Measurements from ENCODE around the gene IRF9. TPM values are rescaled to one million over a fixed set of nuclear protein-coding genes. Genes with fewer than 3 reads are reported as not detected.

IRF9 gene
- total RNA-seq, 1 experiment from 2014 or later, result 8.1 TPM

DNA sequence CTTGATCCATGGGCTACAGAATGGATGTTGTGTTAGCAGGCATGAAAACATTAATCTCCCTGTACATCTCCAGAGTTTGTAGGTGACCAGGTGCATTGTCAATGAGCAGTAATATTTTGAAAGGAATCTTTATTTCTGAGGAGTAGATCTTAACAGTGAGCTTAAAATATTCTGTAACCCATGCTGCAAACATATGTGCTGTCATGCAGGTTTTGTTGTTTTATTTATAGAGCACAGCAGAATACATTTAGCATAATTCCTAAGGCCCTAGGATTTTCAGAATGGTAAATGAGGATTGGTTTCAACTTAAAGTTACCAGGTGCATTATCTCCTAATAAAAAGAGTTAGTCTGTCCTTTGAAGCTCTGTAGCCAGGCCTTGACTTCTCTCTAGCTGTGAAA lies 34.1 kb upstream of the IRF9 start:
- Histone ChIP-seq H3K36me3 (replicated peaks; ENCODE audit: control insufficient read depth, insufficient read depth, low read length) (peaks cover 7% of the 10 kb centered on the region), H3K4me3 (ENCODE audit: insufficient read depth, low read depth, low read length) (no peak overlapping the region), H3K27me3 (ENCODE audit: control insufficient read depth, insufficient read depth, low read length) (no peaks in the 10 kb centered on the region)
- no peak for DNase-seq

DNA sequence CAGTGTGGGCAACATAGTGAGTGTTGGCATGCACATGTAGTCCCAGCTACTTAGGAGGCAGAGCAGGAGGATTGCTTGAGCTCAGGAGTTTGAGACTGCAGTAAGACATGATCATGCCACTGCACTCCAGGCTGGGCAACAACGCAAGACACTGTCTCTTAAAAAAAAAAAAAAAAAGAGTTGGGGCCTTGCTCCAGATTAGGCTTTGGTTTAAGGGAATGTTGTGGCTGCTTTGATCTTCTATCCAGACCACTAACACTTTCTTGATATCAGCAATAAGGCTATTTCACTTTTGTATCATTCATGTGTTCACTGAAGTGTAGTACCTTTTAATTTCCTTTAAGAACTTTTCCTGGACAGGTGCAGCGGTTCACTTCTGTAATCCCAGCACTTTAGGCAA lies 33.4 kb upstream of the IRF9 start:
- peaks cover 5% of the 10 kb centered on the region for H3K36me3 ChIP-seq (replicated peaks; ENCODE audit: control insufficient read depth, insufficient read depth, low read length)
- DNase-seq, result no peak
- no peaks in the 10 kb centered on the region for H3K27me3 ChIP-seq (ENCODE audit: control insufficient read depth, insufficient read depth, low read length)
- no peak overlapping the region for H3K4me3 ChIP-seq (ENCODE audit: insufficient read depth, low read depth, low read length)

DNA sequence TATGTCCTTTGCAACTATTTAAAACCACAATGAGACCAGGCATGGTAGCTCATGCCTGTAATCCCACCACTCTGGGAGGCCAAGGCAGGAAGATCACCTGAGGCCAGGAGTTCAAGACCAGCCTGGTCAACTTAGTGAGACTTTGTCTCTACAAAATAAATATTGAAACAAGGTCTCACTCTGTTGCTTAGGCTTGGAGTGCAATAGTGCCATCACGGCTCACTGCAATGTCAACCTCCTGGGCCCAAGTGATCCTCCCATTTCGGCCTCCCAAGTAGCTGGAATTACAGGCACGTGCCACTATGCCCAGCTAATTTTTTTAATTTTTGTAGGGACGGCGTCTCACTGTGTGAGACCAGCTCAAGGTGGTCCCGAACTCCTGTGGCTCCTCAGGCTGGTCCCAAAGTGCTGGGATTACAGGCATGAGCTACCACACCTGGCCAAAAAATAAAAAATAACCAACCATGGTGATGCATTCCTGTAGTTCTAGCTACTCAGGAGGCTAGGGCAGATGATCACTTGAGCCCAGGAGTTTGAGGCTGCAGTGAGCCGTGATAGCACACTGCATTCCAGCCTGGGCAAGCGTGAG lies 31.6 kb upstream of the IRF9 start:
- no peaks in the 10 kb centered on the region for H3K36me3 ChIP-seq (replicated peaks; ENCODE audit: control insufficient read depth, insufficient read depth, low read length)
- no peak for DNase-seq
- H3K4me3 ChIP-seq (ENCODE audit: insufficient read depth, low read depth, low read length), result no peak overlapping the region
- H3K27me3 ChIP-seq (ENCODE audit: control insufficient read depth, insufficient read depth, low read length), result no peaks in the 10 kb centered on the region

DNA sequence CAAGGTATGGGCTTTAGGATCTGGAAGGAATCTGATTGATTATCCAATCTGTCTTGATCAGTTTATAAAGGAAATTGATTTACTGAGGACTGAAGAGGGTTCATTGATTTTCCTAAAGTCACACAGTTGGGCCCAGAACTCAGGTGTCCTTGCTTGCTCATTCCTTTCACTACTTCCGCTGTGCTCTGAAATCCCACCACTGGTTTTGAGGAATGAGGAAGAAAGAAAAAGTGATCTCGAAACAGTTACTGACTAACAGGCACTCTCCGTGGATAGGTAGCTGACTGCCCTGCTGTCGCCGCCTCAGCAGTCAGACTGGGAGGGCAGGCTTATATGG lies 30.7 kb upstream of the IRF9 start, which contains the start of gene FITM1:
Gene FITM1, plus strand, starts transcription at position 280 of the 337 bp plus-strand sequence. CDS start 905 bp downstream, outside the sequence.
- H3K27me3 ChIP-seq (ENCODE audit: control insufficient read depth, insufficient read depth, low read length), result no peaks in the 10 kb centered on the region
- no peak within 1 kb of the TSS for H3K4me3 ChIP-seq (ENCODE audit: insufficient read depth, low read depth, low read length)
- DNase-seq, result no peak
- no peaks in the 10 kb centered on the region for H3K36me3 ChIP-seq (replicated peaks; ENCODE audit: control insufficient read depth, insufficient read depth, low read length)

DNA sequence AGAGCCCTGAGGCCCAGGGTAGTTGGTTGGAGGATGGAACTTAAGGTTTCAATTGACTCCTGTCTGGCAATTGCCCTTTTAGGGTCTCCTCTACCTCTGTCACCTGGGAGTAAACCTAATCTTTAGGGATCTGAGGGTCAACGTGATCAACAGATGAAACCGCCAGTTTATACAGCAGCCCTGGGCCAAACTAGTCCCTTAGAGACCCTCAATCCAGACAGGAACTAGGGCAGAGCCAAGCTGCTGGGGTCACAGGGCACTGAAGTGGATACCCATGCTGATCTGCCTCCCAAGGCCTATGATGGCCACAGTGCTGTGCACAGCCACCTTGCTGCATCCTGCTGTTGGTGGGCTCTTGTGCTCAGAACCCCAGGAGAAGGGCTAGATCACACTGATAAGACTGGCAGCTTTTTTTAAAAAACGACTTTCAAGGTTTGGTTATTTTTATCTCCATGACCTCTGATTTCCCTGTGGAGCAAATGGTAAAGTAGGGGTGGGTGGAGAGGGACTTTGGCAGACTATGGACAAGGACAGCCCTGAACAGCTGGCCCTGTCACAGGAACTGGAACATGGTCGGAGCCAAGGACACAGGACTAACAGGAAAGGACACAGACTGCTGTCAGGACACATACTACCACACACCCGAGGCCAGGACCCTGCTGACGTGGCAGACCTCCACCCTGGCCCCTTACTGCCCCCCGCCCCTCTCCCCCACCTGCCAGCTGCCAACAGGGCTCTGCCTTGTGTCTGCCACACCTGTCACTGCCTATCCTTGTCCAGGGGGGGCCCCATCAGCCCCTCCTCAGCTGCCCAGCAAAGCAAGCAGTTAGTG lies 30.1 kb upstream of the IRF9 start:
- Histone ChIP-seq H3K36me3 (replicated peaks; ENCODE audit: control insufficient read depth, insufficient read depth, low read length) (no peaks in the 10 kb centered on the region), H3K4me3 (ENCODE audit: insufficient read depth, low read depth, low read length) (no peak overlapping the region), H3K27me3 (ENCODE audit: control insufficient read depth, insufficient read depth, low read length) (no peaks in the 10 kb centered on the region)
- no peak for DNase-seq

DNA sequence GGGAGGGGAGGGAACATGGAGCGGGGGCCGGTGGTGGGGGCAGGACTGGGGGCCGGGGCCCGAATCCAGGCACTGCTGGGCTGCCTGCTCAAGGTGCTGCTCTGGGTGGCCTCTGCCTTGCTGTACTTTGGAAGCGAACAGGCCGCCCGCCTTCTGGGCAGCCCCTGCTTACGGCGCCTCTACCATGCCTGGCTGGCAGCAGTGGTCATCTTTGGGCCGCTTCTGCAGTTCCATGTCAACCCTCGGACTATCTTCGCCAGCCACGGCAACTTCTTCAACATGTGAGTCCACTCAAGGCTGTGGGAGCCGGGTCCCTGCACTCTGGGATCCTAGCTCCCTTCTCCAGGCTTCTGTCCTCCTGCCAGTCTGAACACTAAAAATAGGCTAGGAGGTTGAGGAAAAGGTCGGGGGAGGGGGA lies 29.5 kb upstream of the IRF9 start:
- H3K36me3 ChIP-seq (replicated peaks; ENCODE audit: control insufficient read depth, insufficient read depth, low read length), result no peaks in the 10 kb centered on the region
- H3K27me3 ChIP-seq (ENCODE audit: control insufficient read depth, insufficient read depth, low read length), result peaks cover 2% of the 10 kb centered on the region; the same call in 1 of the 2 replicates
- no peak for DNase-seq
- no peak overlapping the region for H3K4me3 ChIP-seq (ENCODE audit: insufficient read depth, low read depth, low read length)

DNA sequence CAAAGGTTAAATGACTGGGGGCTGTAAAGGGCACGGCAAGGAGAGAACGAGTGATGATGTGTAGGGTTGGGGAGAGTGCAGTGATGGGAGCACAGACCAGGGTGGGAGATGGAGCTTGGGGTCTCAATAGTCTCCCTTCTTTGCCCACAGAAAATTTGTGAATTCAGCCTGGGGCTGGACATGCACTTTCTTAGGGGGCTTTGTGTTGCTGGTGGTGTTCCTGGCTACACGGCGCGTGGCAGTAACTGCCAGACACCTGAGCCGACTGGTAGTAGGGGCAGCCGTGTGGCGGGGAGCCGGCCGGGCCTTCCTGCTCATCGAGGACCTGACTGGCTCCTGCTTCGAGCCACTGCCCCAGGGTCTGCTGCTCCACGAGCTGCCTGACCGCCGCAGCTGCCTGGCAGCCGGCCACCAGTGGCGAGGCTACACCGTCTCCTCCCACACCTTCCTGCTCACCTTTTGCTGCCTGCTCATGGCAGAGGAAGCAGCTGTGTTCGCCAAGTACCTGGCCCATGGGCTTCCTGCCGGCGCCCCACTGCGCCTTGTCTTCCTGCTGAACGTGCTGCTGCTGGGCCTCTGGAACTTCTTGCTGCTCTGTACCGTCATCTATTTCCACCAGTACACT lies 28.9 kb upstream of the IRF9 start:
- no peak overlapping the region for H3K4me3 ChIP-seq (ENCODE audit: insufficient read depth, low read depth, low read length)

DNA sequence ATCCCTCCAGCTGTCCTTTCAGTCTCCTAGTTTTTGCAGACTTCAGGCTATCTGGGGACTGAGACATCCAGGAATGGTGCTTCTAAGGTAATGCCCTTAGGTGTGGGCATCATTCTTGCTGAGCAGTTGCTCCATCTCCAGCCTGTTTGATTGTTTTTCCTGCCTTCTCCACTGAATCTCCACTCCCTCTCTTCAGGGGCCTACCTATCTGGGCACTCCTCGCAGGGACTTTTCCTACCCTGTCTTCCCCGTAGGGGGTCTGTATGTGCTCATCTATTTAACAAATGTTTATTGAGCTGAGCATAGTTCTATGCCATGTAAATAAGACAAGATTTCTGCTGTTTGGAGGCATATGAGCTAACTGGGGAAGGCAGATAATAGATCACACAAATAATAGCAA lies 28.1 kb upstream of the IRF9 start:
- DNase-seq, result no peak
- Histone ChIP-seq H3K27me3 (ENCODE audit: control insufficient read depth, insufficient read depth, low read length) (peaks cover 2% of the 10 kb centered on the region; the same call in 1 of the 2 replicates), H3K4me3 (ENCODE audit: insufficient read depth, low read depth, low read length) (no peak overlapping the region), H3K36me3 (replicated peaks; ENCODE audit: control insufficient read depth, insufficient read depth, low read length) (0 out of 2 replicates have a peak, but pooled peaks cover 1% of the 10 kb centered on the region)

More for the DNA sequence above, 28.9 kb upstream of the IRF9 start:
- no peaks in the 10 kb centered on the region for H3K36me3 ChIP-seq (replicated peaks; ENCODE audit: control insufficient read depth, insufficient read depth, low read length)
- peak; percentile 51 for DNase-seq
- peaks cover 2% of the 10 kb centered on the region; the same call in 1 of the 2 replicates for H3K27me3 ChIP-seq (ENCODE audit: control insufficient read depth, insufficient read depth, low read length)

DNA sequence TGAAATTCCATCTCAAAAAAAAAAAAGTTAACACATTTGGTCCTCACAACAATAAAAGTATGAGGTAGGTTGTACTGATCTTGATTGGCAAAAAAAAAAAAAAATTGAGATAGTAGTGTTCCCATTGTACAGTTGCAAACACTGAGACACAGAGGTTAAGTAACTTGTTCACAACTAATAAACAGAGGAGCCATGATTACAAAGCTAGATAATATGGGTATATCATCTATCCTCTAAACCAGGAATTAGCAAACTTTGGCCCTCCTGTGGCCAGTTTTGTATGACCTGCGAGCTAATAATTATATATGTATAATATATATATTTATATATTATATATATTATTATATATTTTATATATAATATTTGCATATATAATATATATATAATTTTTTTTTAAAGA lies 27.3 kb upstream of the IRF9 start:
- peaks cover 2% of the 10 kb centered on the region; the same call in 1 of the 2 replicates for H3K27me3 ChIP-seq (ENCODE audit: control insufficient read depth, insufficient read depth, low read length)
- no peak overlapping the region for H3K4me3 ChIP-seq (ENCODE audit: insufficient read depth, low read depth, low read length)
- no peak for DNase-seq
- peaks cover 8% of the 10 kb centered on the region for H3K36me3 ChIP-seq (replicated peaks; ENCODE audit: control insufficient read depth, insufficient read depth, low read length)

DNA sequence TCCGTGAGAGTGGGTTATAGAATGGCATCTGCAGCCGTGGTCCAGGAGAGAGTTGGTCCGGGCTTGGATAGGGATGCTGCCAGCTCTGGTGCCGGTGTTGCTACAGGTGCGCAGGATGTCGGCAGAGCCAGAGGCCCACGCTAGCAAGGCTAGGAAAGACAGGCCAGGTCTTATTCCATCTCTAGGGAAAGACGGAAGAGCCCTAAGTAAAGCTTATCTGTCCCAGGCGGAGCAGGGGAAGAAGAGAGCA lies 25.6 kb upstream of the IRF9 start:
- H3K36me3 ChIP-seq (replicated peaks; ENCODE audit: control insufficient read depth, insufficient read depth, low read length), result peaks cover 17% of the 10 kb centered on the region
- no peak for DNase-seq
- peaks cover 2% of the 10 kb centered on the region; the same call in 1 of the 2 replicates for H3K27me3 ChIP-seq (ENCODE audit: control insufficient read depth, insufficient read depth, low read length)
- peak overlapping the region; percentile 78 for H3K4me3 ChIP-seq (ENCODE audit: insufficient read depth, low read depth, low read length)

DNA sequence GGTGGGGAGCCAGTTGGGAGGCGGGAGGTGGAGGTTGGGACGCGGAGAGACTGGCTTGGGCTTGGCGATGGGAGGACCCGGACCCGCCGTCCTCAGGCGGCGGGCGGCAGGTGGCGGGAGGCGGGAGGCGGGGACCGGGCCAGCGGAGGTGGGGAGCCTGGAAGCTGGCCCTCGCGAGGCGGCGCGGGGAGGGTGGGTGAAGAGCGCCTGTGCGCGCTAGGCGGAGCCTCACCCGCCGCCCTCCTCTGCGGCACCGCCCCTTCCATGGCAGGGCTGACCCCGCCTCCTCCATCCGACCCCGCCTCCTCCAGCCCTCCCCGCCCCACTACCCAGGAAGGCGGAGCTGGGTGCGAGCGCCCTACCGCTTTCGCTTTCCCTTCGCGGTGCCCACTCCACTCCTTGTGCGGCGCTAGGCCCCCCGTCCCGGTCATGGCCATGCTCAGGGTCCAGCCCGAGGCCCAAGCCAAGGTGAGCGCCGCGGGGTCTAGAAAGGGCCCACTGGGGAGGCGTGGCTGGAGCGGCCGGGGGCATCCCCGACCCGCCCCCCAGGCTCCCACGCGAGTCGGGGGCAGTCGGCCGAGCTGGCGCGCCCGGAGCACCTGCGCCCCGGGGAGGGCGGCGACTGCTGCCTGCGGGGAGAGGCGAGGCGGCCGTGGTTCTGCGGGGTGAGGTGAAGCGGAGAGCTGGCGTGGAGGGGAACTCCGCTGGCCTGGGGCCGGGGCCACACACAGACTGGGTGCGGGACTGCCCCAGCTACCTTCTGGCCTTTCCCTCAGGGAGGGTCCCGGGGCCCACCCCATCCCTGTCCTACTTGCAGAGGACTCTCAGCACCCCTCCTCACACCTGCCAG lies 25.0 kb upstream of the IRF9 start, which contains the start of gene PSME1:
Gene PSME1, plus strand, starts transcription at position 361 of the 850 bp plus-strand sequence. Its CDS starts 69 bp downstream, at position 430.
- DNase-seq, result peak; percentile 99
- peaks cover 2% of the 10 kb centered on the region; the same call in 1 of the 2 replicates for H3K27me3 ChIP-seq (ENCODE audit: control insufficient read depth, insufficient read depth, low read length)
- H3K36me3 ChIP-seq (replicated peaks; ENCODE audit: control insufficient read depth, insufficient read depth, low read length), result peaks cover 17% of the 10 kb centered on the region
- H3K4me3 ChIP-seq (ENCODE audit: insufficient read depth, low read depth, low read length), result peak within 1 kb of the TSS; percentile 78

DNA sequence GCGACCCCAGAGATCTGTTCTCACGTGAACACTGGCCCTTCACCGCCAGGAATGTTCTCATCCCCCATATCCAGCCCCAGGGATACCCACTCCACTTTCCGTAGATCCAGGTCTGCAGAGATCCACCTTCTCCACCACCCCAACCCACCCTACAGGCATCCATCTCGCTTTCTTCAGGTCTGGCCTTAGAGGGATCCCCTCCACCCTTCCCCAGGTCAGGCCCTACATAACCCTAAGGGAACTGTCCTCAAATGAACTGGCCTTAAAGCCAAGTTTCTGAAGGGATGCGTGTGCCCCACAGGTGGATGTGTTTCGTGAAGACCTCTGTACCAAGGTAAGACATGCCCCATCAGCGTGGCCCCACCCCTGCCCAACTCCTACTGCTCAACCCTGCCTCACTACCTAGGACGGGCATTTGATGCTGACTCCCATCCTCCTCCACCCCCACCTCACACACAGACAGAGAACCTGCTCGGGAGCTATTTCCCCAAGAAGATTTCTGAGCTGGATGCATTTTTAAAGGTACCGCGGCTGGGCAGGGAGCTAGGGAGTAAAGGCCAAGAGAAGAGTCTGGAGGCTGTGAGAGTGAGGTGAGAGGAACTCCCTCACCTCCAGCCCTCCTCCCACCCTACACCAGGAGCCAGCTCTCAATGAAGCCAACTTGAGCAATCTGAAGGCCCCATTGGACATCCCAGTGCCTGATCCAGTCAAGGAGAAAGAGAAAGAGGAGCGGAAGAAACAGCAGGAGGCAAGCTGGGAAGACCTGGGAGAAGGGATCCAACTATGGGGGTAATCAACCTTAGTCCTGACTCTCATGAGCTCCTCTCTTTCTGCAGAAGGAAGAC lies 24.2 kb upstream of the IRF9 start:
- peaks cover 2% of the 10 kb centered on the region; the same call in 1 of the 2 replicates for H3K27me3 ChIP-seq (ENCODE audit: control insufficient read depth, insufficient read depth, low read length)
- peak; percentile 64 for DNase-seq
- peaks cover 17% of the 10 kb centered on the region for H3K36me3 ChIP-seq (replicated peaks; ENCODE audit: control insufficient read depth, insufficient read depth, low read length)
- peak overlapping the region; percentile 78 for H3K4me3 ChIP-seq (ENCODE audit: insufficient read depth, low read depth, low read length)

DNA sequence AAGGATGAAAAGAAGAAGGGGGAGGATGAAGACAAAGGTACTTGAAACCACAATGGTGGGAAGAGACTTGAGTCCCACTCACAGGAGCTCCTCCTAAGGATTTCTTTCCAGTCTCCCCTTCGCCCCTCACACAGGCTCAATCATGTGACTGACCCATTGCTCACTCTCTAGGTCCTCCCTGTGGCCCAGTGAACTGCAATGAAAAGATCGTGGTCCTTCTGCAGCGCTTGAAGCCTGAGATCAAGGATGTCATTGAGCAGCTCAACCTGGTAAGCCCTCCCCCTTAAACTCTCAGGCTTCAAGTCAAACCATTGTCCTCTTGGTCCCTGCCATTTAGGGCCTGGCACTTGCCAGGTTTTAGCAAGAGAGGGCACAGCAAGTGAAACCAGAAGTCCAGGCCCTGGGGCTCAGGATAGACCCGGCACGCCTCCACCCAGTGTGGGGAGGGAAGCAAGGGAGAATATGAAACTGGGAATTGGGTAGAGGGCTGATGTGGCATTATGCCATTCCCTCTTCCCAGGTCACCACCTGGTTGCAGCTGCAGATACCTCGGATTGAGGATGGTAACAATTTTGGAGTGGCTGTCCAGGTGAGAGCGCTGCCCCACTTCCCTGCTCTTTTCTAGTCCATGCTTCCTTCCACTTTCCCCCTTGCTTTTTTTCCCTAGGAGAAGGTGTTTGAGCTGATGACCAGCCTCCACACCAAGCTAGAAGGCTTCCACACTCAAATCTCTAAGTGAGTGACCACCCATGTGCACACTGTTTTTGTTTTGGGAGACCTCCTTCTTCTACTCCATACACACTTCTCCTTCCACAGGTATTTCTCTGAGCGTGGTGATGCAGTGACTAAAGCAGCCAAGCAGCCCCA lies 23.3 kb upstream of the IRF9 start:
- peaks cover 2% of the 10 kb centered on the region; the same call in 1 of the 2 replicates for H3K27me3 ChIP-seq (ENCODE audit: control insufficient read depth, insufficient read depth, low read length)
- H3K4me3 ChIP-seq (ENCODE audit: insufficient read depth, low read depth, low read length), result no peak overlapping the region
- H3K36me3 ChIP-seq (replicated peaks; ENCODE audit: control insufficient read depth, insufficient read depth, low read length), result peaks cover 17% of the 10 kb centered on the region
- DNase-seq, result no peak
